Measurements from ENCODE around the gene SCRN2.

Gene SCRN2

DNA sequence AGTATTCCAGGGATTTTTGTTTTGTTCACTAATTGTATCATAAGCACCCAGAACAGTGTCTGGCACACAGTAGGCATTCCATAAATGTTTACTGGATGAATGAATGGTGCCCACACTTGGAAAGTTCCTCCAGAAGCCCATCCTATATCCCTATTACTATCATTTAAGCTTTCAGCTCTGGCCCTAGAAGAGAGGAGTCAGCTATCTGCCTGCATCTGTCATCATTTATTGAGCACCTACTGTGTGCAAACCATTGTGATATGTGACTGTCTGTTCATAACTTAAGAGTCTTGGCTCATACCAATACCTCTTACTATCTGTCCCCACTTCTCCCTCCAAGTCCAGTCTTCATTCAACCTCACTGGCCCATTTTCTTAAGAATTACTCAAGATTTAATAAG, 30.0 kb upstream of the SCRN2 start:
- no peak for DNase-seq

GRCh38 chr17:47870056-47870455, 29.0 kb upstream of the SCRN2 start:
- no peak for DNase-seq

DNA sequence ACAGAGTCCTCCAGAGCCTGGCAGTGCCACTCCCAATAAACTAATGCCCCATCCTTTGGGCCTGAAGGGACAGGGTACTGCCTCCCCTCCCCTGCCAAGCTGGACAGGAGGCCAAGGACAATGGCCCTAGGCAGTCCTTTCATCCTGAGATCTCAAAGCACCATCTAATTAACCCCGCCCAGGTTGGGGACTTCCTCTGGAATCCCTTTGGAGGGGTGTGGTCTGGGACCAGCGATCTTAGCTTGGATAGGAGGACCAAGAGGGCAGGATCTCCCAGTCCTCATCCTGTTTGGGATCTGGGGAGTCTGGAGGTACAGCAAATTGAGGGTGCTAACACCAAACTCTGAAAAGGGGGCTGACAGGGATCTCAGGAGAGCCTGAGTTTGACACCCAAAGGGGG, 28.0 kb upstream of the SCRN2 start:
- DNase-seq = no peak

DNA sequence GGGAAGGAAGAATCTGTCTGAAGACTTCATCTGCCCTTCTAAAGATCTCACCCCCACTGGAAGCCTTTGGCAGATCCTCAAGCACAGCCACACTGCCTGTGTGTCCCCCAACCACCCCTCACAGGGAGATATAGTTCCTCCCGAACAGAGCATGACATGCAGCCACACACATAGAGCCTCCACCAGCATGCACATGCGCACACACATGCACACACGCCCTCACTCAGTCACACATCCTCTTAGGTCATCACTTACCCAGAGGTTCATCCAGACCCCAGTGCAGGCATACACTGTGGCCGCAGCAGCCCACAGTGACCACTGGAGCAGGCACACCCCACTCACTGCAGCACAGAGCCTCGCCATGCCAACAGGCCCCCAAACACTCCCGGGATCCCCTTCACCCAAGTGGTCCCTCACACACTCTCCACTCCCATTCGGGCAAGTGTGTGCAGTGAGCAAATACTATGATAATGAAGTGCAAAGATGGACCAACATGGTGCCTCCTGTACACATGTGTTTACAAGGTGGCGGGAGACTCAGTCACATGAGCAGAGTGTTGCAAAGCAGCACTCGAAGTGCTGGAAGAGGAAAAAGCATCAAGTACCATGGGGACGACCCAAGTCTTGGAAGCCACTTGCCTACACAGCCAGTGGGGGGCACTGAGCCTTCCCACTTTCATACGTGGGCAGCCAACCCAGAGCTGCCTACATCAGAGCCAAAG, 26.9 kb upstream of the SCRN2 start:
- no peak for DNase-seq

GRCh38 chr17:47866941-47867340, 25.9 kb upstream of the SCRN2 start:
- no peak for DNase-seq

GRCh38 chr17:47864791-47865216, 23.7 kb upstream of the SCRN2 start:
- peak; percentile 24 for DNase-seq

DNA sequence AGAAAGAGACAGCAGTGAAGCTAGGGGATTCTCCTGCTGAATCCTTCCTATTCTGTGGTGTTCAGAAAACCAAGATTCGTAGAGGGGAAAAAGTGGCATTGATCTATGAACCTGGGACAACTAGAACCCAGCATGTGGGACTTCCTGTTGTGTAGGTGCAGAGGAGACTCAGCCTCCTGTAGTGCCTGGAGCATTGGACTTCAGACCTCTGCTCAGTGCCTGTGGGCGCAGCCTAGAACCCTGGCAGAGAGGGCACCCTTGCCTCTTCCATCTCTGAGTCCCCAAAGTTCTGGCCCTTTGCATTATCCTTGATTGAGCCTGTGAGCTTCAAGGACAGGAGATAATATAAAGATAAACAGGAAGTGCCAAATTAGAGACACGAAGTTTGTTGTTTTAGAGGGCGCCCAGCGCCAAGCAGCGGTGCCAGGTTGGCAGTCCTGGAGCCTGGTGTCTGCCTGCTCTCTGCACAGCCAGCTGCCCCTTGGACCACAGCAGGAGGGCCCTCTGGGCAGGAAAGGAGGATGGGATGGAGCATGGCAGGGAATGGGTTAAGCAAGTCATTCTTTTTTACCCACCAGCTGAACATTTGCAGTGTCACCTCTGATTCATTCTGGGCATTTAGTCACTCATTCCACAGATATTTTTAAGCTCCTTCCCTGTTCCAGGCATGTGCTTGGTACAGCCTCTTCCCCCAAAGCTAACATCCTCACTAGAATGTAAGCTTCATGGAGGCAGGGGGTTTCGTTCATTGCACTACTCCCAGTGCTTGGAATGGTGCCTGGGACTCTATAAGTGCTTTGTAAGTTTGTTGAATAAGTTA, 21.8 kb upstream of the SCRN2 start:
- DNase-seq = no peak

DNA sequence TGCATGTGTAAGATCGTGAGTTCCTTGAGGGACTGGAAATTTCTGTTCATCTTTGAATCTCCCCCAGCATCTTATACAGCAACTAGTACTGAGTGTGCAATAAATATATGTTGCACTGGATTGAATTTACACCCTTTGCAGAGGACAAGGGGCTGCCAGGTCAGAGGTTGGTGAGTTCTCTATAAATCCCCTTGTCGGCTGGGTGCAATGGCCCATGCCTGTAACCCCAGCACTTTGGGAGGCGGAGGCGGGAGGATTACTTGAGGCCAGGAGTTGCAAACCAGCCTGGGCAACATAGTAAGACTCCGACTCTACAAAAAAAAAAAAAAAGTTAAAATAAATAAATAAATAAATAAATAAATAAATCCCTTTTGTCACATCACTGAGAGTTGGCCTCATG, 19.3 kb upstream of the SCRN2 start:
- DNase-seq = no peak

GRCh38 chr17:47857551-47858455, 16.7 kb upstream of the SCRN2 start:
- no peak for DNase-seq

DNA sequence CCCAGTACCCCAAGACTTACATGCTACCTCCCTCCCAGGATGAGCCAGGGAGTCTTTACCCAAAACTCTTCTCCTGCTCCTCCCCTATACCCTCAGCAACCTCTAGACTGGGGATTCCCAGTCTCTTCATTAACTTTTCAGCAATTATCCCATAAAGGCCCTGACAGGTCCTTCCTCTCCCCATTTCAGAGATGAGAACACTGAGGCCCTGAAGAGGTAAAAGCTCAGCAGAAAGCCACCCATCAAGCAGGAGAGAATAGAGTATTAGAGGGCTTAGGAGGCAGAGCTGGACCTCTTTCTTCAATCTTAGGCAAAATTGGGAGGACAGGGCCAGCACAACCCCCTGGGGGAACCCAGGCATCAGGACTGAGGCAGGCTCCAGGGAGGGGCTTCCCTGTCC, 15.8 kb upstream of the SCRN2 start:
- DNase-seq = no peak

GRCh38 chr17:47855737-47856136, 14.7 kb upstream of the SCRN2 start:
- no peak for DNase-seq

DNA sequence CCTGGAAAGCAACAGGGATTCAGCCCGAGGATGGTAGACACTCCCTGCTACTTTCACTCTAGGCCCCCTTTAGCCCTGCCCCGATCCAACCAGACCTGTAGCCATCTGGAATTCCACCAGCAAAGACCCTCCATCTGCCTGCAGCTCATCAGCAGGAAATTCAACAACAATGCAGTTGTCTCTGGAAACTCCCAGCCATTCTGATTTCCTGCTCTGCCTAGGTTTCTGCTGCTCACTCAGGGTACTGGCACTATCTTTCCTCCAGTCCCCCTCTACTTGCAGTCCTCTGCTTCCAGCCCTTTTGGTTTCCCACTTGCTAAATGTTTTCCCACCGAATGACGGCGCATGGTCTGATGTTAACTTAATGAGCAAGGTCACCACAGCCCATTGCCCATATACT, 12.5 kb upstream of the SCRN2 start:
- no peak for DNase-seq

- DNase-seq = no peak
These were observed 11.3 kb upstream of the SCRN2 start for GRCh38 chr17:47852113-47852949.

GRCh38 chr17:47851764-47852112, 10.7 kb upstream of the SCRN2 start:
- no peak for DNase-seq

DNA sequence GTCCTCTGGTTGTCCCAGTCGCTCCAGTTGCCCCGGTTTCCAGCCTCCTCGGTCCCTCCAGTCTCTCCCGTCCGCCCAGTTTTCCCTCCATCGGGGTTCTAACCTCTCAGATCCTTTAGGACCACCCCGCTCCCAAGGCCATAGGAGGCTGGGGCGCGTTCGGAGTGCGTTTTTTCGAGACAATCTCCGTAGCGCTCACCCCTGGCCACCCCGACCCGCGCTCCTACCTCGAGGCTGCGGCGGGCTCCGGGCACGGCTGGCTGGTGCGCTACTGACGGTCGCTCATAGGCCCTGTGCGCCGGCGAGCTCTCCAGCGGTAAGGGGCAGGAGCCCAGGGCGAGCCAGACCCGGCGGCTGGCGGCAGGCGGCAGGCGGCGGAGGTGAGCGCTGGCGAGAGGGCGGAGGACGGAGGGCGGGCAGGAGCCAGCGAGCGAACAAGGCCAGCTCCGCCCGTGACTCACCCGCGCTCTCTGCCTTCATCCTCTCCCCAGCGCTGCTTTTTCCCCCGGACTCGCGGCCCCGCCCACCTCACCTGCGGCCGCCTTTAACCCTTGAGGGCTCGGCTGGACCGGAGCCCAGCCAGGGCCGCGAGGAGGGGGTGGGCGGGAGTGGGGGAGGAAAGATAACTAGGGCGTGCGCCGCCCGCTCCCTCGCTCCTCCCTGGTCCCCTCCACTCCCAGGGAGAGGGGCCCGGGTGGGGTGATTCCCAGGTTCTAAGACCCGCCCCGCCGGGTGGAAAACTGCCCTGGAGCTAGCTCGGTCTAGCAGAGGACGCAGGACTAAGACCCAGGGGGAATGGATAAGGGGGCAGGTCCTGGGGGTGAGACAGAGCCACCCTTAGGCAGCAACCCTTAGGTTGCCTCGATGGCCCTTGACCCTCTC, 9.9 kb upstream of the SCRN2 start, which contains the start of gene SP6:
Gene SP6, minus strand, starts transcription at position 472 of the 882 bp plus-strand sequence. CDS start 2,734 bp downstream, outside the sequence.
- peak; percentile 60 for DNase-seq

DNA sequence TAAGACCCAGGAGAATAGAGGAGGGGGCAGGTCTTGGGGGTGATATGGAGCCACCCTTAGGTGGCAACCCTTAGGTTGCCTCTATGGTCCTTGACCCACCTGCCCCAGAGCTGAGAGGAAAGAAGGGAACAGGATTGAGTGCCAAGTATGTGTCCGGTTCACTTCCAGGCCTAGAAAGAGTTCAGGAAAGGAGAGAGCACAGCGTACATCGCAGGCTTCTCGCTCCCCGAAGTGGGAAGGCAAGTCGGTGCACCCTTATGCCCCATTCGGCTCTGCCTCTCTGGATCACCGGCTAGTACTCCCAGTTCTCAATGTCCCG, 9.3 kb upstream of the SCRN2 start:
- no peak for DNase-seq

DNA sequence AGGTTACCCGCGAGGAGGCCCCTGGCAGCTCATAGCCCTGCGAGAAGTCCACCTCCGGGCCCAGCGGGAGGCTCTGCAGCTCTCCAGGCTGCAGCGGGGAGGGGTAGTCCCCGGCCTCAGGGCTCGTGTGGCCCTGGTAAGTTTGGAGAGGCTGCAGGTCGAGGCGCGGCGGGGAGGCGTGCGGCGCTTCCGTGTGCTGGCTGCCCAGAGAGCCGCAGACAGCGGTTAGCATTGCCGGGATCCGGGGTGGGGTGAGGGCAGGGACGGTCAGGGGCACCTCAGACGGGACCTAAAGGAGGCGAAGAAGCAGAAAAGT, 7.1 kb upstream of the SCRN2 start:
- DNase-seq = no peak

- DNase-seq = peak; percentile 22
These were observed 6.5 kb upstream of the SCRN2 start for GRCh38 chr17:47847341-47848197.

- DNase-seq = no peak
These were observed 5.8 kb upstream of the SCRN2 start for GRCh38 chr17:47846716-47847340.

- no peak for DNase-seq
These were observed 4.6 kb upstream of the SCRN2 start for GRCh38 chr17:47845716-47846075.

Data from stimulated activated CD4-positive, alpha-beta T cell treated with anti-CD3 and anti-CD28 coated beads, Interleukin-1b, Interleukin-23, amount 100 ng/mL, for 48 hours (primary cell).